DND-41 (cell line): Measurements from ENCODE around the gene TP73.
"Not testable (repeated sequence)": the region's sequence is repeated elsewhere in the genome, so short reads cannot be mapped to it uniquely, and the experiment has no call there.

Source experiments
- ATAC-seq: fragments of 200-7000 bp; cut with Tn5 transposase; 3 replicates; pipeline ENCODE4 v1.9.1; 2021; ENCODE audit warnings: low read depth; ENCODE audit not compliant: insufficient read depth
- DNase-seq: peaks from one replicate; pipeline ENCODE4 v3.0.0-alpha.2; 2020
- H2AFZ ChIP-seq: 2 replicates; pipeline ENCODE4 v1.6.0; 2012; ENCODE audit warnings: low read depth, low read length
- H3K27ac ChIP-seq: 2 replicates; pipeline ENCODE4 v1.5.1; 2012; ENCODE audit warnings: low read length, inconsistent platforms
- H3K27me3 ChIP-seq: fragments of 200-600 bp; sonication (generic); 2 replicates; pipeline ENCODE4 v1.6.0; 2012; ENCODE audit warnings: low read length, mild to moderate bottlenecking, inconsistent platforms; ENCODE audit not compliant: insufficient read depth, poor library complexity
- H3K36me3 ChIP-seq: 2 replicates; pipeline ENCODE4 v1.5.1; 2012; ENCODE audit warnings: low read length, inconsistent platforms; ENCODE audit not compliant: insufficient read depth
- H3K4me1 ChIP-seq: 2 replicates; pipeline ENCODE4 v1.5.1; 2012; ENCODE audit warnings: mild to moderate bottlenecking, low read length; ENCODE audit not compliant: insufficient read depth
- H3K4me2 ChIP-seq: 2 replicates; pipeline ENCODE4 v1.6.0; 2012; ENCODE audit warnings: mild to moderate bottlenecking, moderate library complexity, low read length, inconsistent platforms; ENCODE audit not compliant: insufficient read depth
- H3K4me3 ChIP-seq, 2 experiments: fragments of 200-600 bp in 1 of 2; shearing (Covaris generic) in 1 of 2; 2 replicates each; pipeline ENCODE4 v1.5.1; 2012 to 2016; ENCODE audit warnings: inconsistent platforms in 2 of 2, low read length in 2 of 2, mild to moderate bottlenecking in 2 of 2, low read depth in 1 of 2, moderate library complexity in 1 of 2
- H3K79me2 ChIP-seq: 2 replicates; pipeline ENCODE4 v1.6.0; 2012; ENCODE audit warnings: low read length, inconsistent platforms; ENCODE audit not compliant: insufficient read depth
- H3K9ac ChIP-seq: 2 replicates; pipeline ENCODE4 v1.6.0; 2012; ENCODE audit warnings: low read depth, mild to moderate bottlenecking, inconsistent platforms, low read length, moderate library complexity
- H3K9me3 ChIP-seq: 2 replicates; pipeline ENCODE4 v1.5.1; 2012; ENCODE audit warnings: low read length, moderate library complexity, mild to moderate bottlenecking, inconsistent platforms; ENCODE audit not compliant: insufficient read depth, severe bottlenecking
- H4K20me1 ChIP-seq: 2 replicates; pipeline ENCODE4 v1.6.0; 2012; ENCODE audit warnings: low read length; ENCODE audit not compliant: insufficient read depth
- EZH2 ChIP-seq: IDR thresholded peaks from 3 replicates; pipeline ENCODE4 v1.6.1; 2012; ENCODE audit warnings: borderline replicate concordance, low read depth, mild to moderate bottlenecking, moderate library complexity, low read length, inconsistent platforms; ENCODE audit not compliant: severe bottlenecking
- TF ChIP-seq, protein P1 (sequence below): IDR thresholded peaks from 2 replicates; pipeline ENCODE4 v1.5.1; 2012; ENCODE audit warnings: borderline replicate concordance, low read length, moderate library complexity, mild to moderate bottlenecking; ENCODE audit not compliant: poor library complexity, severe bottlenecking; ENCODE audit errors: extremely low read depth

Gene TP73

DNA sequence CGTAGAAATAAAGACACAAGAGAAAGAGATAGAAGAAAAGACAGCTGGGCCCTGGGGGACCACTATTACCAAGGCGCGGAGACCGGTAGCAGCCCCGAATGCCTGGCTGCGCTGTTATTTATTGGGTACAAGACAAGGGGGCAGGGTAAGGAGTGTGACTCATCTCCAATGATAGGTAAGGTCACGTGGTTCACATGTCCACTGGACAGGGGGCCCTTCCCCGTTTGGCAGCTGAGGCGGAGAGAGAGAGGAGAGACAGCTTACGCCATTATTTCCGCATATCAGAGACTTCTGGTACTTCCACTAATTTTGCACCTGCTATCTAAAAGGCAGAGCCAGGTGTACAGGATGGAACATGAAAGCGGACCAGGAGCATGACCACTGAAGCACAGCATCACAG is 31.6 kb upstream of the TP73 start:
- TF ChIP-seq, protein P1, sequence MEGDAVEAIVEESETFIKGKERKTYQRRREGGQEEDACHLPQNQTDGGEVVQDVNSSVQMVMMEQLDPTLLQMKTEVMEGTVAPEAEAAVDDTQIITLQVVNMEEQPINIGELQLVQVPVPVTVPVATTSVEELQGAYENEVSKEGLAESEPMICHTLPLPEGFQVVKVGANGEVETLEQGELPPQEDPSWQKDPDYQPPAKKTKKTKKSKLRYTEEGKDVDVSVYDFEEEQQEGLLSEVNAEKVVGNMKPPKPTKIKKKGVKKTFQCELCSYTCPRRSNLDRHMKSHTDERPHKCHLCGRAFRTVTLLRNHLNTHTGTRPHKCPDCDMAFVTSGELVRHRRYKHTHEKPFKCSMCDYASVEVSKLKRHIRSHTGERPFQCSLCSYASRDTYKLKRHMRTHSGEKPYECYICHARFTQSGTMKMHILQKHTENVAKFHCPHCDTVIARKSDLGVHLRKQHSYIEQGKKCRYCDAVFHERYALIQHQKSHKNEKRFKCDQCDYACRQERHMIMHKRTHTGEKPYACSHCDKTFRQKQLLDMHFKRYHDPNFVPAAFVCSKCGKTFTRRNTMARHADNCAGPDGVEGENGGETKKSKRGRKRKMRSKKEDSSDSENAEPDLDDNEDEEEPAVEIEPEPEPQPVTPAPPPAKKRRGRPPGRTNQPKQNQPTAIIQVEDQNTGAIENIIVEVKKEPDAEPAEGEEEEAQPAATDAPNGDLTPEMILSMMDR = no peak
- no peak for TF ChIP-seq EZH2
- peaks cover 22% of the 10 kb centered on the region for H3K4me1 ChIP-seq
- H3K36me3 ChIP-seq = no peaks in the 10 kb centered on the region; the same call in 1 of the 2 replicates
- ATAC-seq (no peak), DNase-seq (no peak)
- H3K27me3 ChIP-seq = no peaks in the 10 kb centered on the region
- no peak overlapping the region for H3K4me2 ChIP-seq
- peaks cover 5% of the 10 kb centered on the region for H3K79me2 ChIP-seq
- peaks cover 8% of the 10 kb centered on the region; the same call in 1 of the 2 replicates for H4K20me1 ChIP-seq
- H3K9me3 ChIP-seq = no peaks in the 10 kb centered on the region
- H2AFZ ChIP-seq = no peak overlapping the region
- H3K27ac ChIP-seq = no peak overlapping the region
- no peak overlapping the region for H3K9ac ChIP-seq
- H3K4me3 ChIP-seq = no peak overlapping the region

DNA sequence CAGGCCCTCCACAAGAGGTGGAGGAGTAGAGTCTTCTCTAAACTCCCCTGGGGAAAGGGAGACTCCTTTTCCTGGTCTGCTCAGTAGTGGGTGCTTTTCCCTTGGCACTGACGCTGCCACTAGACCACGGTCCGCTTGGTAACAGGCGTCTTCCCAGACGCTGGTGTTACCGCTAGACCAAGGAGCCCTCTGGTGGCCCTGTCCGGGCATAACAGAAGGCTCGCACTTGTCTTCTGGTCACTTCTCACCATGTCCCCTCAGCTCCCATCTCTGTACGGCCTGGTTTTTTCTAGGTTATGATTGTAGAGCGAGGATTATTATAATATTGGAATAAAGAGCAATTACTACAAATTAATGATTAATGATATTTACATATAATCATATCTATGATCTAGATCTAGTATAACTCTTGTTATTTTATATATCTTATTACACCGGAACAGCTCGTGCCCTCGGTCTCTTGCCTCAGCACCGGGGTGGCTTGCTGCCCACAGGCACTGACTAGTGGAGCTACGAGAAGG is 31.1 kb upstream of the TP73 start:
- not testable (repeated sequence) for H4K20me1 ChIP-seq, H3K9me3 ChIP-seq, H3K9ac ChIP-seq, H3K27me3 ChIP-seq, H3K4me2 ChIP-seq, H3K36me3 ChIP-seq, H2AFZ ChIP-seq, H3K4me3 ChIP-seq, H3K27ac ChIP-seq, ATAC-seq, H3K79me2 ChIP-seq
- DNase-seq = peak; percentile 23
- TF ChIP-seq, protein P1 = peak; percentile 46
- H3K4me1 ChIP-seq = peaks cover 27% of the 10 kb centered on the region

GRCh38 chr1:3622102-3622501 is 30.2 kb upstream of the TP73 start:
- H3K27ac ChIP-seq, H4K20me1 ChIP-seq, H3K4me3 ChIP-seq, ATAC-seq, H3K9me3 ChIP-seq, H3K9ac ChIP-seq, H3K4me2 ChIP-seq, H3K79me2 ChIP-seq, H3K27me3 ChIP-seq, H3K36me3 ChIP-seq, DNase-seq, H2AFZ ChIP-seq: not testable (repeated sequence)
- peaks cover 28% of the 10 kb centered on the region for H3K4me1 ChIP-seq

- H3K4me2 ChIP-seq = peak overlapping the region; percentile 92
- no peak for TF ChIP-seq EZH2
- TF ChIP-seq, protein P1 = no peak
- H3K4me1 ChIP-seq = peaks cover 28% of the 10 kb centered on the region
- H3K27ac ChIP-seq = peak overlapping the region; percentile 70; the same call in 1 of the 2 replicates
- peaks cover 15% of the 10 kb centered on the region for H3K36me3 ChIP-seq
- ATAC-seq (no peak), DNase-seq (no peak)
- H3K9me3 ChIP-seq = no peaks in the 10 kb centered on the region
- H3K79me2 ChIP-seq = peaks cover 9% of the 10 kb centered on the region
- H3K9ac ChIP-seq = peak overlapping the region; percentile 59
- peak overlapping the region; percentile 92 to 97 for H3K4me3 ChIP-seq
- peaks cover 9% of the 10 kb centered on the region; the same call in 1 of the 2 replicates for H4K20me1 ChIP-seq
- peak overlapping the region; percentile 94 for H2AFZ ChIP-seq
- H3K27me3 ChIP-seq = no peaks in the 10 kb centered on the region
Measured at GRCh38 chr1:3623441-3624199, 28.7 kb upstream of the TP73 start.
